ENCODE measurements around the gene RBM34. TPM values are rescaled to one million over a fixed set of nuclear protein-coding genes. Genes with fewer than 3 reads are reported as not detected.
"Not testable (repeated sequence)": the region's sequence is repeated elsewhere in the genome, so short reads cannot be mapped to it uniquely, and the experiment has no call there.

The RBM34 gene
- total and polyA plus RNA-seq, 5 experiments from 2014 or later = 66.1 to 164 (median 92.1) TPM

DNA sequence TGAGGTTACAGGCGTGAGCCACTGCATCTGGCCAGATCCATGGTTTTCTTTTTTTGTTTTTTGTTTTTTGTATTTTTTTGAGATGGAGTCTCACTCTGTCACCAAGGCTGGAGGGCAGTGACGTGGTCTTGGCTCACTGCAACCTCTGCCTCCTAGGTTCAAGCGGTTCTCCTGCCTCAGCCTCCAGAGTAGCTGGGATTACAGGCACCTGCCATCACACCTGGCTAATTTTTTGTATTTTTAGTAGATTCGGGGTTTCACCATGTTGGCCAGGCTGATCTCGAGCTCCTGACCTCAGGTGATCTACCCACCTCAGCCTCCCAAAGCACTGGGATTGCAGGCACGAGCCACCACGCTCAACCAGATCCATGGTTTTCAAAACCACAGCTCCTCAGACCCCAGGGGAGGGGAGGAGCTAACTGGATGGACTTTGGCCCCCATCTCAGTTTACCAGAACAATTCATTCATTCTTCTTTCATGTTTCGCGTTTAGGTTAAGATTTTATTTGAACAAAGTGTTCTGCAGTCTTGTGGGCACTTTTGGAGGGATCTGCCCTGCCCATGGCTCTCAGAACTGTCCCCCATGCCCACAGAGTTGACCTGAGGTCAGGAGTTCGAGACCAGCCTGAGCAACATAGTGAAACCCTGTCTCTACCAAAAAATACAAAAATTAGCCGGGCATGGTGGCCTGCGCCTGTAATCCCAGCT lies 75.5 kb downstream of the RBM34 start:
- H3K36me3 Mint-ChIP-seq, H3K4me3 Mint-ChIP-seq, ATAC-seq, H3K9me3 Mint-ChIP-seq, H3K27ac Mint-ChIP-seq, DNase-seq, H3K27me3 Mint-ChIP-seq: not testable (repeated sequence)
- POLR2A ChIA-PET = interaction anchor here (1.5 kb wide), 1 partner anchor 314 kb away, joined by 3 read pairs; no protein-coding TSS in a partner anchor
- peaks cover 11 to 14% (median 12%) of the 10 kb centered on the region in 4 donors for H3K4me1 Mint-ChIP-seq

Small RNAs within 50 kb of the gene (microRNA-seq; reads per million reads assigned to microRNA genes)
- 4.4 reads per million, percentile 10 among the genes with 10 or more reads in this experiment for gene MIR4753 (ENCODE audit: borderline microRNAs expressed)

Other genes with a start within 250 kb of the RBM34 start
- gene TOMM20, start 32.4 kb downstream of the RBM34 start, total RNA-seq = 100 to 1,000 TPM; 104 to 111 TPM
- gene TOMM20, start 32.4 kb downstream of the RBM34 start, polyA plus RNA-seq = 10 to 100 TPM; 56.6 to 67.0 (median 60.7) TPM
- gene ARID4B, start 166.9 kb upstream of the RBM34 start, total RNA-seq = 100 to 1,000 TPM in 1 of 2 experiments, 10 to 100 TPM in 1; 92.2 to 105 TPM
- gene ARID4B, start 166.9 kb upstream of the RBM34 start, polyA plus RNA-seq = 10 to 100 TPM; 37.4 to 58.0 (median 52.8) TPM
- 10 to 100 TPM; 55.1 to 55.3 TPM for gene GGPS1, start 167.3 kb upstream of the RBM34 start, total RNA-seq
- 10 to 100 TPM; 43.7 to 69.4 (median 57.3) TPM for gene GGPS1, start 167.3 kb upstream of the RBM34 start, polyA plus RNA-seq
- gene TBCE, start 206.2 kb upstream of the RBM34 start, total RNA-seq = 10 to 100 TPM; 21.9 to 29.5 TPM
- 10 to 100 TPM; 11.9 to 14.6 (median 12.6) TPM for gene TBCE, start 206.2 kb upstream of the RBM34 start, polyA plus RNA-seq